ENCODE measurements around the gene DNM1L.

Gene DNM1L

GRCh38 chr12:32765906-32766305, 86.8 kb downstream of the DNM1L start:
- H4K20me1 ChIP-seq (ENCODE audit: insufficient read depth, low read length), result no peaks in the 10 kb centered on the region
- no peaks in the 10 kb centered on the region for H3K9me3 ChIP-seq (ENCODE audit: low read length)

GRCh38 chr12:32768518-32768917, 89.4 kb downstream of the DNM1L start:
- no peaks in the 10 kb centered on the region for H3K79me2 ChIP-seq (ENCODE audit: insufficient read depth, low read length)
- H2AFZ ChIP-seq (ENCODE audit: low read length), result no peak overlapping the region
- H3K36me3 ChIP-seq (ENCODE audit: insufficient read depth, low read length), result no peaks in the 10 kb centered on the region
- H3K9ac ChIP-seq (ENCODE audit: low read length), result no peak overlapping the region
- H3K4me3 ChIP-seq (ENCODE audit: low read depth, low read length, poor library complexity, severe bottlenecking), result no peak overlapping the region
- H3K27me3 ChIP-seq (ENCODE audit: insufficient read depth, low read length), result no peaks in the 10 kb centered on the region; the same call in 1 of the 2 replicates
- H3F3A ChIP-seq (ENCODE audit: insufficient read depth, low read length), result no peaks in the 10 kb centered on the region
- no peak for TF ChIP-seq CTCF (IDR thresholded peaks at IDR 0.05; ENCODE audit: low read length)
- H3K4me1 ChIP-seq (ENCODE audit: insufficient read depth, low read length, severe bottlenecking), result no peaks in the 10 kb centered on the region
- no peaks in the 10 kb centered on the region for H3K9me3 ChIP-seq (ENCODE audit: low read length)
- no peaks in the 10 kb centered on the region for H3K9me2 ChIP-seq (ENCODE audit: low read depth, low read length)
- H4K20me1 ChIP-seq (ENCODE audit: insufficient read depth, low read length), result no peaks in the 10 kb centered on the region
- H3K27ac ChIP-seq (ENCODE audit: low read depth, low read length, poor library complexity, severe bottlenecking), result no peak overlapping the region
- H3K4me2 ChIP-seq (ENCODE audit: low read length), result no peak overlapping the region

More at GRCh38 chr12:32765906-32766305, 86.8 kb downstream of the DNM1L start:
- H2AFZ ChIP-seq (ENCODE audit: low read length), result no peak overlapping the region
- TF ChIP-seq EZH2 (IDR thresholded peaks at IDR 0.05; ENCODE audit: borderline replicate concordance, low read length) (no peak), CTCF (IDR thresholded peaks at IDR 0.05; ENCODE audit: low read length) (no peak)
- no peaks in the 10 kb centered on the region for H3F3A ChIP-seq (ENCODE audit: insufficient read depth, low read length)
- H3K4me2 ChIP-seq (ENCODE audit: low read length), result no peak overlapping the region
- no peak overlapping the region for H3K27ac ChIP-seq (ENCODE audit: low read depth, low read length, poor library complexity, severe bottlenecking)
- H3K4me1 ChIP-seq (ENCODE audit: insufficient read depth, low read length, severe bottlenecking), result peaks cover 7% of the 10 kb centered on the region
- no peak overlapping the region for H3K9ac ChIP-seq (ENCODE audit: low read length)
- no peaks in the 10 kb centered on the region for H3K9me2 ChIP-seq (ENCODE audit: low read depth, low read length)
- H3K27me3 ChIP-seq (ENCODE audit: insufficient read depth, low read length), result no peaks in the 10 kb centered on the region; the same call in 1 of the 2 replicates
- no peak overlapping the region for H3K4me3 ChIP-seq (ENCODE audit: low read depth, low read length, poor library complexity, severe bottlenecking)
- no peaks in the 10 kb centered on the region for H3K36me3 ChIP-seq (ENCODE audit: insufficient read depth, low read length)
- H3K79me2 ChIP-seq (ENCODE audit: insufficient read depth, low read length), result no peaks in the 10 kb centered on the region

GRCh38 chr12:32770141-32770540, 91.0 kb downstream of the DNM1L start:
- Histone ChIP-seq H3K36me3 (ENCODE audit: insufficient read depth, low read length) (no peaks in the 10 kb centered on the region), H3K79me2 (ENCODE audit: insufficient read depth, low read length) (no peaks in the 10 kb centered on the region)
- no peak for TF ChIP-seq EZH2 (IDR thresholded peaks at IDR 0.05; ENCODE audit: borderline replicate concordance, low read length)
- TF ChIP-seq CTCF (IDR thresholded peaks at IDR 0.05; ENCODE audit: low read length), result no peak

More at GRCh38 chr12:32770141-32770540, 91.0 kb downstream of the DNM1L start:
- Histone ChIP-seq H3K9ac (ENCODE audit: low read length) (no peak overlapping the region), H3K4me3 (ENCODE audit: low read depth, low read length, poor library complexity, severe bottlenecking) (no peak overlapping the region), H3F3A (ENCODE audit: insufficient read depth, low read length) (no peaks in the 10 kb centered on the region), H3K4me2 (ENCODE audit: low read length) (no peak overlapping the region), H3K27me3 (ENCODE audit: insufficient read depth, low read length) (no peaks in the 10 kb centered on the region), H3K9me2 (ENCODE audit: low read depth, low read length) (no peaks in the 10 kb centered on the region), H3K4me1 (ENCODE audit: insufficient read depth, low read length, severe bottlenecking) (no peaks in the 10 kb centered on the region), H3K27ac (ENCODE audit: low read depth, low read length, poor library complexity, severe bottlenecking) (no peak overlapping the region), H3K9me3 (ENCODE audit: low read length) (no peaks in the 10 kb centered on the region), H2AFZ (ENCODE audit: low read length) (no peak overlapping the region), H4K20me1 (ENCODE audit: insufficient read depth, low read length) (no peaks in the 10 kb centered on the region)
